Activated gamma-delta T cell (primary cell): ENCODE measurements around the gene CNIH2.
A peak's percentile ranks its signal among the peaks of the same experiment; 100 is the strongest.
"Not testable (repeated sequence)": the region's sequence is repeated elsewhere in the genome, so short reads cannot be mapped to it uniquely, and the experiment has no call there.

Source experiments
- DNase-seq: peaks from one replicate; lab custom pipeline; 2025; lab: John Stamatoyannopoulos, UW

The CNIH2 gene

DNA sequence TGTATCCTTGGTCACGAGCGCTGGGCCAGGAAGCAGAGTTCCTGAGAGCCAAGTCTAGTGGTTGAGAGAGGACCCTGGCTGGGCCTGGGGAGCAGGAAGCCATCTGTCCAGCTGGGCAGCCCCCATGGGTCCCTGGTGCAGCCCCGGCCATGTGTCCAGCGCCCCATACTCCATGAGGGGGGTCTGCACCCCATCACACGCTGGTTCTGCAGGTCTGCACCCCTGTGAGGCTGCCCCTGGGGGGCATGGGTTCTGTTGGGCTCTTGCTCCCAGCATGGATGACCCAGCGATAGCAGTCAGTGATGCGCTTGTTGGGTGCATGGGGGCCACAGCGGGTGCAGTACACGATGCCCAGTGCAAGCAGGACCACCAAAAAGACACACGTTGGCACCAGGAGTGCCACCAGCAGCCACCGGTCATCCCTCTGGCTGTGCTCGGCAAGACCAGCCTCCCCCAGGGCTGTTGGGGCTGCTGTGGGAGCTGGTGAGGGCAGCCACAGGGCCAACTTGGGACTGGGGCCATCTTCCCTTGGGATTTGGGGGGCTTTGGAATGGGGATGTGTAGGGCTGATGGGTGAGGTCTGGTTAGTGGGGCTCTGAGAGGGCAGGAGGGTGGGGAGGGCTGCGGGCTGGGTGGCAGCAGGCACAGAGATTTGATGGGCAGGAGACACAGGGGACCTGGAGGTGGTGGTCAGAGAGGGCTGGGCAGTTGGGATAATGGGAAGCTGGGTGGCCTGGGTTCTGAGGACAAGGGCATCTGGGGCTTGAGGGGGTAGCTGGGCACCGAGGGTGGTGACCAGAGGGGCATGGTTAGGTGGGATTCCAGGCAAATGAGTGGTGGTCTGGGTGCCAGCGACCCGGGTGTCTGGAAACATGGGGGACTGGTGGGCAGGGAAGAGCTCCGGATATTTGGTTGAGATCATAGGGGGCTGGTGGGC is 36.9 kb downstream of the CNIH2 start:
- no peak for DNase-seq

DNA sequence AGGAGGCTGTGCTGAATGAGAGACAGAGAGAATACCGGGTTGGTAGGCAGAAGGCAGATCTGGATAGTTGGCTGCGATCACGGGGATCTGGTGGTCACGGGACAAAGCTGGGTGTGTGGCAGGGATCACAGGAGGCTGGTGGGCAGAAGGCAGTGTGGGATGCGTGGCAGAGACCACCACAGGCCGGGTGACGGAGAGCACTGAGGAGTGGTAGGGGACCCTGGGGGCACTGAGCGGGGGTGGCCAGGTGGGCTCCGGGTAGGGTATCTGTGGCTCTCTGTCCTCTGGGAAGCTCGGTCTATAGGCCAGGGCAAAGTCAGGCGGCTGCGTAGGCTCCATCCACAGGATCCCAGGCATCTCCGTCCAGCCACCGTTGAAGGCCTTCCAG is 37.5 kb downstream of the CNIH2 start:
- DNase-seq = no peak

DNA sequence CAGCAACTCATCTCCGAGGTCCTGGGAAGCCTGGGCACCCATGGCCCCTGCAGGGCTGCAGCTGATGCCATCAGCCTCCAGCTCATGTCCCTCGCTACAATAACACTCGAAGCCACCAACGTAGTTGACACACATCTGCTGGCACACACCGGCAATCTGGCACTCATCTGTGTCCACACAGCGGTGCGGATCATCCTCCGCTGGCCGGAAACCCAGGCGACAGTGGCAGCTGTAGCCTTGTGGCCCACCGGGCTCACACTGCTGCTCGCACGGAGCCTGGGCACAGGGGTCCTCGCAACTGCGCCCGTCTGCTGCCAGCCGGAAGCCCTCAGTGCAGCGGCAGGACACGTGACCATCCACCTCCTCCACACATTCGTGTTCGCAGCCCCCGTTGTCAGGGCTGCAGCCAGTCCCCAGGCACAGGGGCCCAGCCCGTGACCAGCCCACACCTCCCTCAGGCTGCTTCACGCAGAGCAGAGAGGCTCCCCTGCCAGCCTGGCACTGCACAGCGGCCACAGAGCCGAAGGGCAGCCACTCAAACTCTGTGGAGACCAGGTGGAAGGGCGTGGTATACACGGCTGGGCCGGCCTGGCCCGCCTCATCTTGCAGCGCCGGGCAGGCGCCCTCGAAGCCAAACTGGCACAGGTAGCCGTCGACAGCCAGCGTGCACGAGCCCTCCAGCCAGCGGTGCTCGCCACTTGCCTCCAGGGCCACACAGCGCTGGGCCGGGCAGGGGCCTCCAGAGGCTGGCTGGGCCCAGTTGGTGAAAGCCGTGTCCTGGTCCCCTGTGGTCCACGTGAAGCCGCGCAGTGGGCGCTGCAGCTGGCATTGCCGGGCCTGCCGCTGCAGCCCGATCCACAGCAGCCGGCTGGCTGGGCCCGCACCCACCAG is 38.2 kb downstream of the CNIH2 start:
- no peak for DNase-seq

DNA sequence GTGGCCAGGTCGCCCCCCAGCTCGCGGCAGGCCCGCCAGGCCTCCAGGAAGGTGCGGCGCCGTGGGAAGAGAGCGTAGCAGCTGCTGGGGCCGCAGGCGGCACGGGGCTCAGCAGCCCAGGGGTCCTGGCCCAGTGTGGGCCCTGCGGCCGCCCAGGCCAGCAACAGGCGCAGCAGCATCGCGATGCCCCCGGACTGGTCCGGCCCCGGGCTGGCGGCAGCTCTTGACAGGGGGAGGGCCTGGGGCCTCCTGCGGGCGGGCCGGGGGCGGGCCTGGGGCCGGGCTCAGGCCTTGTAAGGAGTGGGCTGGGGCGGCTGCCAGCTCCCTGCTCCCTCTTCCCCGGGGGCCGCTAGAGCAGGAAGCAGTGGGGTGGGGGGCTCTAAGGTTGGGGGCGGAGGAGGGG is 38.9 kb downstream of the CNIH2 start, which contains the start of gene CD248:
TSS of gene CD248 (minus strand) at position 196 of the 403 bp plus-strand sequence. CDS start at position 179, 17 bp downstream.
- DNase-seq = no peak

DNA sequence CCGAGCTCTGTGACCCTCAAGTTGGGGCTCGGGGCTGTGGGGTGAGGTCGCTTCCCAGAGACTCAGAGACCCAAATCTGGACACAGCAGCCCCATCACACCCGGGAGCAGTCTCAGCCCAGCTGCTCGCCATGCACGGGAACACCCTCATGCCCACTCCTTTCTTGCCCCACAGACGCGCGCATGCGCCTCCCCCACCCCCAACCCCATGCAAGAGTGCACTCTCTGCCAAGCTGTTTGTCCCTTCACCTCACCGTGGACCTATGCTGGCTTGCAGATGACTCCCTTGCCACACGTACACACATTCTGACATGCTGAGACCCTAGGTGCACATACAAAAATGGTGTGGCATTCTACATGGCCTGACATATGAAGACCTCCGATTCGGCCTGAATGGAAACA is 39.3 kb downstream of the CNIH2 start:
- DNase-seq = no peak

DNA sequence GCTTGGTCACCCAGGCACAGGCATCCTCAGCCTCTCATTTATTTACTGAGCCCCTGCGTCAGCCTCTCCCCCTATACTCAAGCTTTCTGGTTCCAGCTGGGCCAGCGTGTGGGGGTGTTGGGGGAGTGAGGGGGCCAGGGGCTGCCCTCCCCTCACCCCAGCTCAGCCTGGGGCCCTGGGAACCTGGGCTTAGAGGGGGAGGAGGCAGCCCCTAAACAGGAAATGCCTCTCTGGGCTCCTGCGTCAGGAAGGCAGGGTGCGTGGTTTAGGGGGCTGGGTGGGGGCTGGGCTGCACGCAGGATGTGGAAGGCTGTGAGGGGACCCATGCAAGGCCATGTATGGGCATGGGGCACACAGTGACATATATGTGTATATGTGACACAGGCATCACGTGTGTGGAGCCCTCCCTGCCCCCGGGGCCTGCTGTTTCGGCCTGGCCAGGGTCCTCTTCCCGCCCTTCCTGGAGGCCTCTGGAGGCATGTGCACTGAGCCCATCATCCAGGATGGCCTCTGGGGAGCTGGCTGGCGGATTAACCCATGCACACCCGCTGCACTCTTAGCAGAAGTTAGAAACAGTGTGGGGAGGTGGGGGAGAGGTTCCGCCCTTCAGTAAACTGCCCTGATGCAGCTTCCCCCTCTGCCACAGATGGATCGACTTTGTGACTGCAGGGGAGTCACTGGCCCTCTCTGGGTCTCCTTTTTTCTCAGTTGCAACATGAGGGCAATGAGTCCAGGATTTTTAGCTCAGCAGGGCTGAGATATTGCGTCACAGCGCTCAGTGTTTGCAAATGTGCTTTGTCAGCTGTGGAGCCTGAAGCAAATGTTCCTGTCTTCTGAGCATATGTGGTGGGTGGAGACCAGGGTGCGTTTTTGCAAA is 40.0 kb downstream of the CNIH2 start:
- DNase-seq = peak; percentile 66

DNA sequence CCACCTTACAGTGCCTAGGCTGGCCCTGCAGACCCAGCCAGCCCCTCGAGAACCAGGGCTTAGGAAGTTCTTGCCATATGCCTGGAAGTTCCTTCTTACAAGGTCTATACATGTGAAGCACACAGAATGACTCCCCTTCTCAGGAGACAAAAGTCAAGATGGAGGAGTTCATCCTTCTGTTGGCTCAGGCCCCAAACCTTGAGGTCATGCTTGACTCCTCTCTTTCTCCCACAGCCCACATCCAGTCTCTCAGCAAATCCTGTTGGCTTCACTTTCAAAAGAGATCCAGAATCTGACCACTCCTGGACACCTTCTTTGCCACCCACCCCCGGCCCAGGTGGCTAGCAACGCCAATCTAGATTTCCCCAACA is 40.6 kb downstream of the CNIH2 start:
- no peak for DNase-seq

DNA sequence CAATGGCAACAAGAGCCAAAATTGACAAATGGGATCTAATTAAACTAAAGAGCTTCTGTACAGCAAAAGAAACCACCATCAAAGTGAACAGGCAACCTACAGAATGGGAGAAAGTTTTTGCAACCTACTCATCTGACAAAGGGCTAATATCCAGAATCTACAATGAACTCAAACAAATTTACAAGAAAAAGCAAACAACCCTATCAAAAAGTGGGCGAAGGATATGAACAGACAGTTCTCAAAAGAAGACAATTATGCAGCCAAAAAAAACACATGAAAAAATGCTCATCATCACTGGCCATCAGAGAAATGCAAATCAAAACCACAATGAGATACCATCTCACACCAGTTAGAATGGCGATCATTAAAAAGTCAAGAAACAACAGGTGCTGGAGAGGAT is 42.3 kb downstream of the CNIH2 start:
- DNase-seq = not testable (repeated sequence)

DNA sequence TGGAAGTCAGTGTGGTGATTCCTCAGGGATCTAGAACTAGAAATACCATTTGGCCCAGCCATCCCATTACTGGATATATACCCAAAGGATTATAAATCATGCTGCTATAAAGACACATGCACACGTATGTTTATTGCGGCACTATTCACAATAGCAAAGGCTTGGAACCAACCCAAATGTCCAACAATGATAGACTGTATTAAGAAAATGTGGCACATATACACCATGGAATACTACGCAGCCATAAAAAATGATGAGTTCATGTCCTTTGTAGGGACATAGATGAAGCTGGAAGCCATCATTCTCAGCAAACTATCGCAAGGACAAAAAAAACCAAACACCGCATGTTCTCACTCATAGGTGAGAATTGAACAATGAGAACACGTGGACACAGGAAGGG is 42.8 kb downstream of the CNIH2 start:
- not testable (repeated sequence) for DNase-seq

DNA sequence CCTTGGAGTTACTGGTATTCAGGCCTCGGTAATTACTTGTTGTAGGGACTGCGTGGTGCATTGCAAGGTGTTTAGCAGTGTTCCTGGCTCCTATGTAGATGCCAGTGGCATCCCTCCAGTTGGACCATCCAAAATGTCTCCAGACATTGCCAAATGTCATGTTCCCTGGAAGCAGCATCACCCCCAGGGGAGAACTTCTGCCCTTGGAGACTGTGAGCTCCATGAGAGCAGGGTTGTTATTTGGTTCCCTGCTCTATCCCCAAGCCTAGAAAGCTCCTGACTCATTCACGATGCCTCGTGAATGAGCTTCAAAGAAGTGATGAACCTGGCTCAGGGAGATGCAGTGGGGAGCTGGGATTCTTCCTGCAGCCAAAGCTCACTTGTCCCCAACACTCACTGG is 43.6 kb downstream of the CNIH2 start:
- no peak for DNase-seq

DNA sequence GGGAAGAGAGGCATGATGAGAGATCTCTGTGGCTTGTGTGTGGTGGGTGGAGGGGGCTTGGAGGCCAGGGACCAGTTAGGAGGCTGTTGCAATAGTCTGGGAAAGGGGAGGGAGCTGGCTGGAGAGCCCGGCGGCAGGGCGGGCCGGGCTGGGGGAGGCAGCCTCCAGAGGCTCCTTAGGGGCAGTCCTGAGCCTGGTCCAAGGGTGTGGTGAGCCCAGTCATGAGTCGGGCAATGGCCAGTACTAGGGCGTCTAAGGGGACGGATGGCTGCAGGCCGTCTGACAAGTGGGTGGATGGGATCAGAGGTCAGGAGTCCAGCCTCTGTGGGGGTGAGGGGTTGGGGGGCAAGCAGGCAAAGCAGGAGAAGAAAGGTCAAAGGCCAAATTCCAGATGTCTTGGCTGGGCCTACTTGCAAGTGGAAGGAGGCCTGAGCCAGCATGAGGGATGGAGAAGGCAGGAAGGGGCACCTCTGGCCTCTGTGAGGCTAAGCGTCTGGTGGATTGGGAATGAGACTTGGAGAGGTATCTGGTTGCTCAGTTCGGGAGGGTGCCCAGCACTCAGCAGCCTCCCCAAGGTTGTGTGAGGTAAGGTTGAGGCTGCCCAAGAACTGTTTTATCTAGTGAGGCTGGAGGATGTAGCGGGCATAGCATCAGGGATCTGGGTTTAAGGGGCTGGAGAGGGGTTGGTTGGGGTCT is 44.9 kb downstream of the CNIH2 start:
- DNase-seq = no peak

DNA sequence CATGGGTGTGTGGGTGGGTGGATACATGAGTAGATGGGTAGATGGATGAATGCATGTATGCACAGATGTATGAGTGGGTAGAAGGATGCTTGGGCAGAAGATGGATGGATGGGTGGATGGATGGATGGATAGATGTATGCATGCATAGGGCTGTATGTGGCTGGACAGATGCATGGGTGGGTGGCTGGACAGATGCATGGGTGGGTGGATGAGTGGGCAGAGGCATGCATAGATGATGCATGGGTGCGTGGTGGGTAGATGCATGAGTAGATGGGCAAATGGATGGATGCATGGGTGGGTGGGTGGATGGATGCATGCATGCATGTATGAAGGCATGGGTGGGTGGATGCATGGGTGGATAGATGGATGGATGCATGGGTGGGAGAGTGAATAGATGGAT is 45.7 kb downstream of the CNIH2 start:
- DNase-seq = no peak

DNA sequence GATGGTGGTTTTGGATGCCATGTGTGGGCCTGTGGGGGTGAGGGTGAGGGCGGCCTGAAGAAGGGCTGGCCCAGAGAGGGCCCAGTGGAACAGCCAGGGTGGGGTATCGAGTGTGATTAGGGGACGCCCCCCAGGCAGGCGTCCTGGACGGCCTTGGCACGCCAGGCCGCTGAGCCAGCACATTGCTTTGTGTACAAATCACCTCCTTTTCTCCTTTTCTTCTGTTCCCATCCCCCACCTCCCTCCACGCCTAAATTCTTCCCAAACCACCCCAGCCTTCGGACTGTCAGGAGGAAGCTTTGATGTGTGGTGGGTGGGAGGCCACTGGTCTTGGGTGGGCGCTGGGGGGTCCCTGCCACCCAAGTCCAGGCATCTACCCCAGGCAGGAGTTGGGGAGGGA is 46.7 kb downstream of the CNIH2 start:
- DNase-seq = no peak

DNA sequence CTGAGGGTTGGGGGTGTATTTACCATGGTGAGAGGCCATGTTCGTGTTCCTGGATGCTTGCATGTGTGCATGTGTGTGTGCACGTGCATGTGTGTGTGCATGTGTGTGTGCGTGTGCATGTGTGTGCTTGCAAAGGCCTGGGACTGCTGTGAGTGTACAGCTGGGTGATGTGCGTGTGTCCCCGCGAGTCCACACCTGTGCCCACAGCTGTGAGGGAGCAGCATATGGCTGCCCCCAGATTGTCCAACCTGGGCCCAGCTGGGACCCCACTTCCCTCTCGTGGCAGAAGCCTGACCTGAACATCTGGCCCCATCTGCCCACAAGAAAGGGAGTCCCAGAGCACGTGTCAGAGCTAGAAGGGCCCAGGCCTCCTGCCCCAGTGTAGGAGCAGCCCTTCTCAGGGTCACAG is 47.3 kb downstream of the CNIH2 start:
- DNase-seq = no peak

DNA sequence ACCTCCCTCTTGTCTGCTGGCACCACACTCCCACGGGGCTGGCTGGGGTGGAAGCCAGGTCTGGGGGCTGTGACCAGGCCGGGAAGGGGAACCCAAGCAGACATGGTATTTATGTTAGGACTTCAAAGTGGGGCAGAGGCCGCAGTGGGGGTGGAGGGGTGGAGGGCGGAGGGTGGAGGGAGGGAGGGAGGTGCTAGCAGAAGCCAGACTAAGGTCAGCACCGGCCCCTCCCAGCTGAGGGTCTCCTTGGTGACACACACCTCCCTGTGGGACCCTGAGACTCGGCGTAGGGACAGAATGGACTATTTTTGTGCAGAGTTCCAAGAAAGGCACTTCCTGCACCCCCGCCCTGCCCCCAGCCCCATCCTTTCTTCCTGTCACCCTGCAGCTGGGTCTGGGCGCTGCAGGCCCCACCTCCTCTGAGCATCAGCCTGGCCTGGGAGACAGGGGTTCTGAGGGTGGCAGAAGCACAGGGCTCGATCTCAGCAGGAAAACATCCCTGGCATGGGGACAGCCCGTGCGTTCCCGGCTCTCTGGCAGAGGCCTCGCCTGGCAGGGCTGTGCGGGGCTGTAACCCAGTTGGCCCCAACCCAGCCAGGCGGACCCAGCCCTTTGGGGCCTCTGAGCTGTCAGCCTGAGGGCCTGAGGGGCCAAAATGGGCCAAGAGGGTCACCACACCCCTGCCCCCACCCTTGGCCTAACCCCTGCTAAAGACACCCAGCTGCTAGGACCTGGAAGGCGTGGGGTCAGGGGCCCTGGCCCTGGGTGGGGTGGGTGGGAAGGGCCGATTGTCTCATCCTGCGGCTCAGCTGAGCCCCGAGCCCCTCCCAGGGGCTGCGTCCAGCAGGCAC is 48.5 kb downstream of the CNIH2 start:
- DNase-seq = no peak

DNA sequence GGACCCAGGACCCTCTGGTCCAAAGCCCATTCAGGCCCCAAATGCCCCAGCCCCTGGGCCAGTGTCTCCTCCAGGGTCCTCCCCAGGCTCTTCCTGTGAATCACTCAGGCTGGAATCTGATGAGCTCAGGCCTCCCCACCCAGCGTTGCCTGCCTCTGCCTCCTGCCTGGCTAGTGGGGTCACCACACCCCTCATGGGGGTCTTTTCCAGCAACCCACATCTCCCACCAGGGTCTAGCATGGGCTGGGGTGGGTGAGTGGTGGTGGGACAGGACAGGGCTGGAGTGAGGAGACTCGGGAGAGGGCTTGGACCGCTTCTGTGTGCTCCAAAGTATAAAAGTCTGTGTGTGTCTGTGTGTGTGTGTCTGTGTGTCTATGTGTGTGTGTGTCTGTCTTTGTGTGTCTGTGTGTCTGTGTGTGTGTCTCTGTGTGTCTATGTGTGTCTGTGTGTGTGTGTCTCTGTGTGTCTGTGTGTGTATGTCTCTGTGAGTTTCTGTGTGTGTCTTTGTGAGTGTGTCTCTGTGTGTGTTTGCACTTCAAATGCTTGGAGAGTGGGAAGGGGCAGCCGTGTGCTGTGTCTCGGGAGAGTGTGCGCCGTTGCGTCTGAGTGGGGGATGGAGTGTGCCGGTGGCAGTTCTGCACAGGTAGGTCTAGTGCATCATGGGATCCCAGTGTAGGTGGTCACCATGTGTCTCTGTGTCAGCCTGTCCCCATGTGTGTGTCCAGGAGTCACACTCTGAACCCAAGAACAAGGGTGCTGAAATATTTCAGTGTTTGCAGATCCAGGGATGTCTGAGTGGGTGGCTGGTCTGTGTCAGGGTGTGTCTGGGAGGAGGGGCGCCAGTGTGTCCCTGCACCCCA is 49.4 kb downstream of the CNIH2 start:
- DNase-seq = no peak

DNA sequence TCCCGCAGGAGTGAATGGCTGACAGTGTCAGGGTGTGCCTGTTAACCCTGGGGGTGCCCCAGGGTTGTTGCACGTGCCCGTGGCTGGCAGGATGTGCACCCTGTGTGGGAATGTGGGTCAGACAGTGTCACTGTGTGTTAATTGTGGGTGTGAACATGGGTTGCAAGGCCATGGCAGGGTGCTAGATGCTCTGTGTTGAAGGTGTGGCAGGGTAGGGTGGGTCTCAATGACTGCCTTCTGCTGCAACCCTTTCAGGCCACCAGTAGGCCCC is 50.0 kb downstream of the CNIH2 start:
- peak; percentile 48 for DNase-seq

DNA sequence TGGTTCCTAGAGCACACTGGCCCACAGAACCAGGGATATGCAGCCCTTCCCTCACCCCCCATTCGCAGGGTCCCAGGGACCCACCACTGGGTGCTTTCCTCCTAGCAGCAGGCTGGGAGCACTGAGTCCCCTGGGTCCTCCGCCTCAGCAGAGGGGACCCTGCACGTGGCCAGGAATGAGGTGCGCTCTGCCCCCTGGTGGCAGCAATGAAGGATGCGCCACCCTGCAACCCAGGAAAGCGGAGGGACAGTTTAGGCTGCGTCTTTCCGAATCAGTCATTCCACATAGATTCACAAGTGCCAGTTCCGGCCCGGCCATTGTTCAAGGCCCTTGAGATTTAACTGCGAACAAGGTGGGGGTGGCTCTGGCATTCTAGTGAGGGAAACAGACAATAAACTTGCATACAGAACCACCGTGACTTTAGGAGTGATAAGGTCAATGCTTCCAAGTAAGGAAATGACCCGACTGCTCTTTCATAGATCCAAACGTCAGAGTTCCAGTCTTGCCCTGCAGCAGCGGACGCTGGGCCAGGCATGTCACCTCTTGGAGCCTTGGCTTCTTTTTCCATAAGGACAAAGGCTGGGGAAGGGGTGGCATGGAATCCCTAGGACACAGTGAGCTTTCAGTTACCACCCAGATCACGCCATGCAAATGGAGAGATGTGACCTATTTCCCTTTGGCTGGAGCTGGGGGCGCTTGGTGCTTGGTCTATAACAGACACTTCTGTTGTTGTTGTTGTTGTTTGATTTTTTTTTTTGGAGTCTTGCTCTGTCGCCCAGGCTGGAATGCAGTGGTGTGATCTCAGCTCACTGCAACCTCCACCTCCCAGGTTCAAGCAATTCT is 50.5 kb downstream of the CNIH2 start:
- DNase-seq = peak; percentile 44
